Measurements from ENCODE around the gene ANO2. TPM values are rescaled to one million over a fixed set of nuclear protein-coding genes. Genes with fewer than 3 reads are reported as not detected.

The ANO2 gene
- total and polyA plus RNA-seq, 4 experiments from 2014 or later, result not detected

DNA sequence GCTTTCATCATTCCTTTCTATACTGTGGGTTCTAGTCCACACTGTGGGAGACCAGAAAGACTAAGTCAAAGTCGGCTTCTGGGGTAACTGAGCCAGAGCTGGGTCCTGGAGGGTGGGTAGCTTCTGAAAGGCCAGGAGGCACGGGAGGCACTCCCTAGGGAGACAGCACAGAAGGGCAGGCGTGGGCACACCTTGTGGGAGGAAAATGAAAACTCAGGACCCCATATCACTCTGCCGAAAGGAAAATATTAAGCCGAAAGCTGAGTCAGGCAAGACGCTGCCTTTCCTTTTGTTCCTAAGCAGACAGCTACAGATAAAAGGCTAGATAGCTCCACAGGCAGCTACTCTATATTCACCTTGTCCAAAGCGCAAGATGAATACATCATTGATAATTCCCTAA is 20.7 kb downstream of the ANO2 start:
- Histone ChIP-seq H3K27ac (ENCODE audit: low read depth, low read length) (no peak overlapping the region), H3K36me3 (ENCODE audit: insufficient read depth, low read length) (no peaks in the 10 kb centered on the region), H3K27me3 (ENCODE audit: insufficient read depth, low read length) (no peaks in the 10 kb centered on the region), H3K4me1 (ENCODE audit: insufficient read depth, low read length) (no peaks in the 10 kb centered on the region), H3K4me3 (ENCODE audit: low read length in 2 of 2) (no peak overlapping the region), H3K9me3 (ENCODE audit: control insufficient read depth in 1 of 2, low read length in 2 of 2) (no peaks in the 10 kb centered on the region)
- intact Hi-C loops (cut with micrococcal nuclease), result no loop called here
- no peak overlapping the region for H3K4me3 Mint-ChIP-seq
- H3K4me1 Mint-ChIP-seq, result no peaks in the 10 kb centered on the region
- DNase-seq, result no peak
- no peak overlapping the region for H3K27ac Mint-ChIP-seq
- peaks cover 21 to 22% of the 10 kb centered on the region in 2 donors for H3K27me3 Mint-ChIP-seq
- ChIA-PET POLR2A (ENCODE audit: partially characterized antibody) (no interaction called here), CTCF (ENCODE audit: partially characterized antibody) (interaction anchor here (1.3 kb wide), 1 partner anchor 64 kb away, joined by 4 read pairs; no protein-coding TSS in a partner anchor)
- peaks cover 0 to 2% (median 0%) of the 10 kb centered on the region in 8 donors for H3K9me3 Mint-ChIP-seq
- H3K36me3 Mint-ChIP-seq, result no peaks in the 10 kb centered on the region

DNA sequence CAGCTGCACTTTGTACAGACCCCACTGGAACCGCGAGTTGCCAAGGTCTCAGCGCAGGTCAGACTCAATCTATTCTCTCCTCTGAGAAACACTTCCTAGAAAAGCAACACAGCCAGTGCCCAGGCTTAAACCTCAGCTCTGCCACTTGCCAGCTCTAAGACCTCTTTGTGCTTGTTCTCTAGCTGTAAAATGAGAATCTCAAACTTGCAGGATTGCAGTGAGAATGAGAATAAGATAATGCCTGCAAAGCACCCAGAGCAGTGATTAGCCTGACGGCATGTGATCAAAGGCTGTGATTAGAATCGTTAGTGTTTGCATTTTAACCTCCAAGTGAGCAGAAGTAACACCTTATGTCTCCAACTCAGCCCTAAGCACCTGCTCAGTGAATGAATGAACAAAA is 21.3 kb downstream of the ANO2 start:
- no peaks in the 10 kb centered on the region for H3K4me1 ChIP-seq (ENCODE audit: insufficient read depth, low read length)
- H3K27ac Mint-ChIP-seq, result no peak overlapping the region
- no peak overlapping the region for H3K4me3 ChIP-seq (ENCODE audit: low read length in 2 of 2)
- H3K9me3 Mint-ChIP-seq, result peaks cover 0 to 2% (median 0%) of the 10 kb centered on the region in 8 donors
- no peaks in the 10 kb centered on the region for H3K27me3 ChIP-seq (ENCODE audit: insufficient read depth, low read length)
- ChIA-PET CTCF (ENCODE audit: partially characterized antibody) (interaction anchor here (1.3 kb wide), 1 partner anchor 65 kb away, joined by 4 read pairs; no protein-coding TSS in a partner anchor), POLR2A (ENCODE audit: partially characterized antibody) (no interaction called here)
- peaks cover 22 to 25% of the 10 kb centered on the region in 2 donors for H3K27me3 Mint-ChIP-seq
- no peak overlapping the region for H3K4me3 Mint-ChIP-seq
- intact Hi-C loops (cut with micrococcal nuclease), result no loop called here
- H3K4me1 Mint-ChIP-seq, result no peaks in the 10 kb centered on the region
- no peaks in the 10 kb centered on the region for H3K36me3 ChIP-seq (ENCODE audit: insufficient read depth, low read length)
- no peak for DNase-seq
- no peak overlapping the region for H3K27ac ChIP-seq (ENCODE audit: low read depth, low read length)
- no peaks in the 10 kb centered on the region for H3K9me3 ChIP-seq (ENCODE audit: control insufficient read depth in 1 of 2, low read length in 2 of 2)
- no peaks in the 10 kb centered on the region for H3K36me3 Mint-ChIP-seq

DNA sequence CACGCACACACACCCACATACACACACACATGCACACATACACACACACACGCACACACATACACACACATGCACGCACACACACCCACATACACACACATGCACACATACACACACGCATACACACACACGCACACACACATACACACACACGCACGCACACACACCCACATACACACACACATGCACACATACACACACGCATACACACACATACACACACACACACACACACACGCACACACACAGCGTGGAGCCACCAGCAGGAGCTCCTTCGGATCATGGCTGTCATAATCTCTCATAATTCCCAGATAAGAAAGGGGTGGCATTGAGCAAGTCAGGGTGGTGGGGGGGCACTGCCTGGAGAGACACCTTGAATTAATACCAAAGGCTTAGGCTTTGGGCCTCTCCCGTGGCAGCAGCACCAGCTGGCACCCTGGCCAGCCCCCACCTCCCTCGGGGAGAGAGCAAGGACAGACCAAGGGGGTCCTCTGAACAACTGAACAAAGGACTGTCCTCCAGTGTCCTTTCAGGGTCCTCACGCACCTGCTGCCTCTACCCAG is 21.9 kb downstream of the ANO2 start:
- CTCF ChIA-PET (ENCODE audit: partially characterized antibody), result no interaction called here
- Mint-ChIP-seq H3K27me3 (peaks cover 22 to 25% of the 10 kb centered on the region in 2 donors), H3K9me3 (peaks cover 0 to under 1% (median 0%) of the 10 kb centered on the region in 8 donors), H3K27ac (no peak overlapping the region), H3K36me3 (no peaks in the 10 kb centered on the region), H3K4me3 (no peak overlapping the region), H3K4me1 (no peaks in the 10 kb centered on the region)
- Histone ChIP-seq H3K4me1 (ENCODE audit: insufficient read depth, low read length) (no peaks in the 10 kb centered on the region), H3K27ac (ENCODE audit: low read depth, low read length) (no peak overlapping the region), H3K27me3 (ENCODE audit: insufficient read depth, low read length) (no peaks in the 10 kb centered on the region), H3K36me3 (ENCODE audit: insufficient read depth, low read length) (no peaks in the 10 kb centered on the region), H3K4me3 (ENCODE audit: low read length in 2 of 2) (no peak overlapping the region), H3K9me3 (ENCODE audit: control insufficient read depth in 1 of 2, low read length in 2 of 2) (no peaks in the 10 kb centered on the region)
- POLR2A ChIA-PET (ENCODE audit: partially characterized antibody), result no interaction called here
- intact Hi-C loops (cut with micrococcal nuclease), result no loop called here
- no peak for DNase-seq

DNA sequence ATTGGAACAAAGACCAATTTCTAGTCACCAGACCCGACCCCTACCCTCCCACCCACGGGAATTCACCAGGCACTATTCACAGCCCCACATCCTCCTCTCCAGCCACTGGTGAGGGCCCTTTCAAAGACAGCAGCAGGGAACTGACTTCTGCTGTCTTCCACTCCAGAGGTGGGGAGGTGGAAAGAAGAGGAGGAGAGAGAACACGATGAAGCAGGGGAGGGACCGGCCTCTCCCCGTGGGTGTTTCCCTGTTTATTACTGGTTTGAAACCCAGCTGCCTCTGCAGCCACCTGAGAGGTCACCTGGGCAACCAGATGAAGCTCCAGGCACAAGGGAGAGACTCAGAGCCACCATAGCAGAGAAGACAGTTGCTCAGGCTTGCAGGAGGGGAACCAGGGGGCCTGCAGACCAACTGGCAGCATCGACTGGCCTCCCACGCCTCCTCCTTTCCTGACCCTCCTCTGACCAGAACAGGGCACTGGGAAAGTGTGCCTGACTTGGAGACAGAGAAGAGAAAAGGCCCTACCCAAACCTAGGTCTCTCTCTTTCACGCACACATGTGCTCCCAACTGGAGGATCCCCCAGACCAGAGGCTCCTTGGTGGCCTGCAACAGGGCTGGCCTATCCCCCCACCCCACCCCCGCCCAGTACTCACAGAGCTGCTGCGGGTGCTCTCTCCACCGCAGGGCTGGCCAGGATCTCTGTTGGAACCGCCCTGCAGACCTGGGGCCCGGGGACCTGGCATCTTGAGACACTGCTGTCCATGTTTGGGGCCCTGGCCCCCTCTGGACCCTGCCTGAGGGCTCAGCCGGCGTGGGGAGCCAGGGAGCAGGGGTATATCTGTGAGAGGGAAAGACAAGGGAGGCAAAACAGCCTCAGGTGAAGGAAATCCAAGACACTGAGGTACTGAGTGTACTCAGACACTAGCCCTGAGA is 22.8 kb downstream of the ANO2 start:
- DNase-seq, result no peak
- Mint-ChIP-seq H3K4me3 (no peak overlapping the region), H3K27me3 (peaks cover 19 to 20% of the 10 kb centered on the region in 2 donors), H3K4me1 (no peaks in the 10 kb centered on the region), H3K27ac (no peak overlapping the region), H3K9me3 (no peaks in the 10 kb centered on the region), H3K36me3 (no peaks in the 10 kb centered on the region)
- CTCF ChIA-PET (ENCODE audit: partially characterized antibody), result no interaction called here
- no peaks in the 10 kb centered on the region for H3K27me3 ChIP-seq (ENCODE audit: insufficient read depth, low read length)
- H3K9me3 ChIP-seq (ENCODE audit: control insufficient read depth in 1 of 2, low read length in 2 of 2), result no peaks in the 10 kb centered on the region
- H3K36me3 ChIP-seq (ENCODE audit: insufficient read depth, low read length), result no peaks in the 10 kb centered on the region
- no peak overlapping the region for H3K27ac ChIP-seq (ENCODE audit: low read depth, low read length)
- POLR2A ChIA-PET (ENCODE audit: partially characterized antibody), result no interaction called here
- no peak overlapping the region for H3K4me3 ChIP-seq (ENCODE audit: low read length in 2 of 2)
- no peaks in the 10 kb centered on the region for H3K4me1 ChIP-seq (ENCODE audit: insufficient read depth, low read length)
- intact Hi-C loops (cut with micrococcal nuclease), result no loop called here

DNA sequence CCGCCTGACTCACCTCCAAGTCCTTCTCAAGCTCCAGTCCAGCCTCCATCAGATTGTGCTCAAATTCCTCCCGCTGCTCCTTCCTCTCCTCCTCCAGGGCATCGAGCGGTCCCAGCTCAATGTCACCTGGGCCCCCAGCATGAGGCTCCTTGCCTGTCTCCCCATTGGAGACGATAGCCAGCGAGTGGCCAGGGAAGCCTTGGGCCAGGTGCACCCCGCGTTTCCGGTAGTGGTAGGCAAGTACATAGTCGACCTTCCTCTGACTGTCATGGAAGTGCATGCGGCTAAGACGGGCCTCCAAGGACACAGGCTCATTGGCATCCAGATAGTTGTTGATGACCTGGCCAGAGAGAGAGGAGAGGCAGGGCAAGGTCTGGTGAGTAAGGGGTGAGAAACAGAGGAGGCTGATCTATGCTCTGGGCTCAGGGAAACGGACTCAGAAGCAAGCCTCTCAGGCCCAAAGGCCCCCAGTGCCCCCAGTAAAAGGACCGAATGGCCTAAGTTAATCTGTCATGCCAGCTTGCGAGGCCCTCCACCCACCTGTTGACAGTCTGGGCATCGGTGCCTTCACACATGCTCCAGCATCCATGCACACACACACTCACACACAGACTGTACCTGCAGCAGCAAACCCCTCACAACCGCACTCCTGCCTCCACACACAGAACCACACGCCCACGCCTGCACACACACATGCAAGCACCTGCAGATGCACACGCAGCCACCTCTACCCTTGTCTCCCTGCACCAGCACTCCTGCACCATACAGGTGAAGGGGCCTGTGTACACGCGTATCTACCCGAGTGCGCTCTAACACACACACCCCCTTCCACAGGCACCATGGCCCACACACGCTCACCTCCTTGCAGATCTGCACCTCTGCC is 23.8 kb downstream of the ANO2 start:
- intact Hi-C loops (cut with micrococcal nuclease), result no loop called here
- Mint-ChIP-seq H3K27me3 (peaks cover 11 to 12% of the 10 kb centered on the region in 2 donors), H3K36me3 (no peaks in the 10 kb centered on the region), H3K27ac (peak overlapping the region in 1 of 7 donors; percentile 13), H3K4me3 (no peak overlapping the region), H3K9me3 (no peaks in the 10 kb centered on the region), H3K4me1 (no peaks in the 10 kb centered on the region)
- Histone ChIP-seq H3K27ac (ENCODE audit: low read depth, low read length) (no peak overlapping the region), H3K27me3 (ENCODE audit: insufficient read depth, low read length) (no peaks in the 10 kb centered on the region), H3K4me3 (ENCODE audit: low read length in 2 of 2) (no peak overlapping the region), H3K4me1 (ENCODE audit: insufficient read depth, low read length) (no peaks in the 10 kb centered on the region), H3K36me3 (ENCODE audit: insufficient read depth, low read length) (no peaks in the 10 kb centered on the region), H3K9me3 (ENCODE audit: control insufficient read depth in 1 of 2, low read length in 2 of 2) (no peaks in the 10 kb centered on the region)
- POLR2A ChIA-PET (ENCODE audit: partially characterized antibody), result no interaction called here
- CTCF ChIA-PET (ENCODE audit: partially characterized antibody), result no interaction called here
- DNase-seq, result no peak

DNA sequence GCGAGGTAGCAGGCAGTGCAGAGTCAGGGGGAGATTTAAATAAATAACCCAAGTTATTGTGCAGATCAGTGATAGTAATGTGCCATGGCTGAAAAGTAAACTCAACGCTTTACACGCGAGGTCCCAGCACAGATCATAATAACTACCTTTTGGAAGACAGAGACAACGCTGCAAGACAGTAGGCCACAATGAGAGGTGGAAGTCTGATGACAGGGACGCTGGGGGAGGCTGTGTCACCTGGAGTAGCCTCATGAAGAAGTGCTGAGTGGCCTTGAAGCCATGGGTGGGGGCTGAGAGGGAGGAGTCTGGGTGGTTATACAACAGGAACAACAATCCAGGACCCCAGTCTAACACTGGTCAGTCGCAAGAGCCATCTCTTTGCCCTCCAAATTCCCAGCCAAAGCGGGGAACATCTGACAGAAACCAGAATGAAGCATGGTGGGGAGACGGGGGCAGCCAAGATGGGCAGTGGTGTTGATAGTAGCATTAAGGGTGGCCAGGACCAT is 28.2 kb downstream of the ANO2 start:
- no peak overlapping the region for H3K27ac ChIP-seq (ENCODE audit: low read depth, low read length)
- H3K9me3 ChIP-seq (ENCODE audit: control insufficient read depth in 1 of 2, low read length in 2 of 2), result no peaks in the 10 kb centered on the region
- DNase-seq, result no peak
- POLR2A ChIA-PET (ENCODE audit: partially characterized antibody), result no interaction called here
- CTCF ChIA-PET (ENCODE audit: partially characterized antibody), result no interaction called here
- no peaks in the 10 kb centered on the region for H3K36me3 ChIP-seq (ENCODE audit: insufficient read depth, low read length)
- H3K27me3 ChIP-seq (ENCODE audit: insufficient read depth, low read length), result no peaks in the 10 kb centered on the region
- H3K4me1 Mint-ChIP-seq, result no peaks in the 10 kb centered on the region
- no peak overlapping the region for H3K27ac Mint-ChIP-seq
- no peaks in the 10 kb centered on the region for H3K4me1 ChIP-seq (ENCODE audit: insufficient read depth, low read length)
- no peaks in the 10 kb centered on the region for H3K9me3 Mint-ChIP-seq
- H3K27me3 Mint-ChIP-seq, result peaks cover 6 to 7% of the 10 kb centered on the region in 2 donors
- H3K4me3 Mint-ChIP-seq, result no peak overlapping the region
- intact Hi-C loops (cut with micrococcal nuclease), result no loop called here
- H3K4me3 ChIP-seq (ENCODE audit: low read length in 2 of 2), result no peak overlapping the region
- no peaks in the 10 kb centered on the region for H3K36me3 Mint-ChIP-seq

DNA sequence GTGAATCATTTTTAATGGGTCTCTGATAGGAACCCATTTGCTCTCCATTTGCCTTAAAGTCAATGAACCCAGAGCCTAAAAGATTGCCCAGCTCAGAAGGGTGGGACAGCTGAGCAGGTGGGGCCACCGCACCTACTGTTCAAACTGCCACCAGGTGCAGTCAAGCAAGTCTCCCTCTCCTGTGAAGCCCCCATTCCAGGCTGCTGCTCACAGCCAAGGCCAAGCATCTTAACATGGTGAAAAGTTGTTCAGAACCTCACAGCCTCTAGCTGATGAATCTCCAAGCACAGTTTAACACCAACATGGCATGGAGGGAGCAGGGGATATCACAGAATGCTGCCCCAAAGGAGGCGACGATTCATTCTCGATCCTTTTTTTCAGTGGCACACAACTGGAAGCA is 29.5 kb downstream of the ANO2 start:
- Histone ChIP-seq H3K27me3 (ENCODE audit: insufficient read depth, low read length) (no peaks in the 10 kb centered on the region), H3K4me1 (ENCODE audit: insufficient read depth, low read length) (no peaks in the 10 kb centered on the region), H3K9me3 (ENCODE audit: control insufficient read depth in 1 of 2, low read length in 2 of 2) (no peaks in the 10 kb centered on the region), H3K4me3 (ENCODE audit: low read length in 2 of 2) (no peak overlapping the region), H3K27ac (ENCODE audit: low read depth, low read length) (no peak overlapping the region), H3K36me3 (ENCODE audit: insufficient read depth, low read length) (no peaks in the 10 kb centered on the region)
- POLR2A ChIA-PET (ENCODE audit: partially characterized antibody), result no interaction called here
- CTCF ChIA-PET (ENCODE audit: partially characterized antibody), result no interaction called here
- Mint-ChIP-seq H3K4me1 (no peaks in the 10 kb centered on the region), H3K9me3 (no peaks in the 10 kb centered on the region), H3K27ac (no peak overlapping the region), H3K27me3 (peaks cover 5 to 8% of the 10 kb centered on the region in 2 donors), H3K36me3 (no peaks in the 10 kb centered on the region), H3K4me3 (no peak overlapping the region)
- no peak for DNase-seq
- intact Hi-C loops (cut with micrococcal nuclease), result no loop called here

Data from CD4-positive, alpha-beta memory T cell (primary cell).